SK-N-MC (cell line): ENCODE data around the gene ACVR1.
"Not testable (repeated sequence)": the region's sequence is repeated elsewhere in the genome, so short reads cannot be mapped to it uniquely, and the experiment has no call there.

Experiments used
- DNase-seq: peaks from one replicate; pipeline ENCODE4 v3.0.0-alpha.2; 2011; ENCODE audit warnings: low read depth, low spot score
- H3K27ac ChIP-seq: fragments of 200-600 bp; sonication (generic); 2 replicates; pipeline ENCODE4 v1.5.1; 2016; ENCODE audit warnings: mixed run types
- H3K36me3 ChIP-seq: fragments of 200-600 bp; sonication (generic); 2 replicates; pipeline ENCODE4 v1.6.1; 2017; ENCODE audit warnings: antibody characterized with exemption, low read length, mixed read lengths; ENCODE audit not compliant: insufficient read depth
- H3K4me3 ChIP-seq: fragments of 200-600 bp; sonication (generic); 2 replicates; pipeline ENCODE4 v1.5.1; 2016
- H3K9ac ChIP-seq: fragments of 200-600 bp; sonication (generic); 2 replicates; pipeline ENCODE4 v1.8.0; 2017; ENCODE audit warnings: mixed run types, mixed read lengths; ENCODE audit not compliant: insufficient read length
- H3K9me3 ChIP-seq: fragments of 200-600 bp; sonication (generic); 2 replicates; pipeline ENCODE4 v1.6.1; 2017; ENCODE audit warnings: low read depth, mild to moderate bottlenecking, antibody characterized with exemption, low read length, moderate library complexity, mixed read lengths
- EZH2 ChIP-seq: fragments of 200-600 bp; sonication (generic); IDR thresholded peaks from one replicate; pipeline ENCODE4 v1.6.1; 2017; ENCODE audit warnings: antibody characterized with exemption
- FOXP2 ChIP-seq: optimal IDR thresholded peaks from 2 replicates; pipeline ENCODE3; 2011; ENCODE audit warnings: mild to moderate bottlenecking, moderate library complexity; ENCODE audit not compliant: insufficient read depth; ENCODE audit errors: extremely low read length, control extremely low read depth
- POLR2AphosphoS5 ChIP-seq: IDR thresholded peaks from 2 replicates; pipeline ENCODE4 v1.6.1; 2012; ENCODE audit warnings: mild to moderate bottlenecking, low read depth, low read length, borderline replicate concordance

Gene ACVR1

DNA sequence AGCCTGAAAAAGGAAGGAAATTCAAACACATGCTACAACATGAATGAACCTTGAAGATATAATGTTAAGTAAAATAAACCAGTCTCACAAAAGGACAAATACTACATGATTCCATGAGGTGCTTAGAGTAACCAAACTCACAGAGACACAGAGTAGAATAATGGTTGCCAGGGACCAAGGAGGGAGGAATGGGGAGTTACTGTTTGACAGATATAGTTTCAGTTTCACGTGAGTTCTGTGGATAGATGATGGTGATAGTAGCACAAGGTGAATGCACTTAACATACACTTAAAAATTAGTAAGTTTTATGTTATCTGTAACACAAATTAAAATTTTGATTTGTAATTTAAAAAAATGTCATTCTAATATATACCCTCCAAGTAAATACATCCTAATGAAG, 140.6 kb downstream of the ACVR1 start:
- Histone ChIP-seq H3K36me3 (peaks cover 6% of the 10 kb centered on the region; the same call in 1 of the 2 replicates), H3K27ac (no peak overlapping the region), H3K4me3 (no peak overlapping the region), H3K9ac (no peak overlapping the region), H3K9me3 (no peaks in the 10 kb centered on the region)
- DNase-seq = no peak
- TF ChIP-seq EZH2 (no peak), FOXP2 (no peak), POLR2AphosphoS5 (no peak)

DNA sequence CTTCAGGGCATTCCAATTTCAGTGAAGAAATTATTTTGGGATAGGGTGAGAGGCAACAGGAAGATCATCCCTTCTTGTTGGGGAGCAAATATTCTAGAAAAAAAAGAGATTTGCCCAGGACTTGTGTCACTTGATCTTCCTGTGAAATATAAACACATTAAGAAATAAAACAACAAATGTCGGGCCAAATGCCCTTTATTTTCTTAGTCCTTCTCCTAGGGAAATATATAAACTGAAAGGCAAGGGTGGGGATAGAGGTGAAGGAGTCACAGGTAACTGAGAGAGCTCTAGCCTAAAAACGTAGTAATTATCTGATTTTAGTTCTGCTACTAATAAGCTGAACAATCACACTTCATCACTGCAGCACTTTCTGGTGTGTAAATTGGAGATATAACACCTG, 142.9 kb downstream of the ACVR1 start:
- H3K27ac ChIP-seq = no peak overlapping the region
- TF ChIP-seq FOXP2 (no peak), EZH2 (no peak), POLR2AphosphoS5 (no peak)
- DNase-seq = no peak
- H3K4me3 ChIP-seq = no peak overlapping the region
- peaks cover 3% of the 10 kb centered on the region; the same call in 1 of the 2 replicates for H3K36me3 ChIP-seq
- no peak overlapping the region for H3K9ac ChIP-seq
- H3K9me3 ChIP-seq = no peaks in the 10 kb centered on the region

DNA sequence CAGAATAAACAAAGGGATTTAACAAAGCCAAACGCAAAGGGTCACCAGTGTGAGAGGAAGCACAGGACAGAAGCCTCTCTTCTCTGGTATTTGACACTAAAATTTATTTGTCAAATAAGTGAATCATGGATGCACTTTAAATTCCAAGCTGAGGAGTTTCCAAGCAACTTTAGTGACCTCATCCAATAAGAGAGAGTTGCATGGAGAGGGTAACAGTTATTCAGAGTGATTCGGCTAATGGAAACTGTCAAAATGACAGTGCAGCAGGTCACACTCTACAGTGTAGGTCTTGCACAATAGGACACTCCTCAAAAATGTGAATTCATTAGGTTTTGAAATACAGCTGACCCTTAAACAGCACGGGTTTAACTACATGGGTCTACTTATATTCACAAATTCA, 143.5 kb downstream of the ACVR1 start:
- H3K4me3 ChIP-seq = no peak overlapping the region
- peaks cover 3% of the 10 kb centered on the region; the same call in 1 of the 2 replicates for H3K36me3 ChIP-seq
- H3K9me3 ChIP-seq = no peaks in the 10 kb centered on the region
- no peak overlapping the region for H3K9ac ChIP-seq
- H3K27ac ChIP-seq = no peak overlapping the region
- DNase-seq = no peak
- TF ChIP-seq FOXP2 (no peak), EZH2 (no peak), POLR2AphosphoS5 (no peak)

DNA sequence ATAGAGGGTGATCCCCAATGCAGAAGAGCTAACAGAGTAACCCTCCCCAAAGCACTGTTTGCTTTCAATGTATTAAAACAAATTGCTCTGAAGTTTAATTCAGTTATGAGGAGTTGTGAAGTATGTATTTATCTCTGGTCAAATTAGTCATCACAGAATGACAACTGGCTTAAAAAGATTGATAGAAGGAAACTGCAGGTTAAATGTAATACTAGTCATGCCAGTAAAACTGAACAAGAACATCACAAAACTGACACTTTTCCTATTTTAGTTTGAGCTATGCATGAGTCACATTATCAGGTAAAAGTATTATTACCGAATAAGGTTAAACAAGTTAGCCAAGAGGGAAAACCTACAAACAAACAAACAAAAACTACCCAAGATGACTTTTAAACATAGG, 148.4 kb downstream of the ACVR1 start:
- no peaks in the 10 kb centered on the region for H3K36me3 ChIP-seq
- no peak overlapping the region for H3K9ac ChIP-seq
- no peak overlapping the region for H3K4me3 ChIP-seq
- peaks cover 5% of the 10 kb centered on the region; the same call in 1 of the 2 replicates for H3K9me3 ChIP-seq
- H3K27ac ChIP-seq = no peak overlapping the region
- no peak for TF ChIP-seq EZH2
- no peak for TF ChIP-seq FOXP2
- no peak for TF ChIP-seq POLR2AphosphoS5
- DNase-seq = no peak

DNA sequence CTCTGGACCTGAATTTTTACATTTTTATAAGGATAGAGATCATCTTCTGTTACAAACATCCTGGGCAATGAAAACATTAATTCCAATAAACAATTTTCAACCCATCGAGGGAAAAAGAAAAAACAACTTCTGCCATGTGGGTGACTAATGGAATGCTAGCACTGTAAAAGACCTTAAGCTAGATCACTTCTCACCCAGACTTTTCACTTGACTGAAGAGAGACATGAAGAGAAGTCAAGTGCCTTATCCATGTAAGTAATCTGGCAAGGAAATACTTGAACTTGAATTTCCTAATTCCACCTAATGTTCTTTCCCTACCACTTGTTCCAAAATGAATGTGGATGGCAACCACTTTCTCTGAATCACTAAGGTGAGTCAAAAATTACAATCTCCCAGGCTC, 149.2 kb downstream of the ACVR1 start:
- DNase-seq = no peak
- TF ChIP-seq FOXP2 (no peak), EZH2 (no peak), POLR2AphosphoS5 (no peak)
- no peak overlapping the region for H3K27ac ChIP-seq
- no peaks in the 10 kb centered on the region for H3K36me3 ChIP-seq
- H3K9ac ChIP-seq = no peak overlapping the region
- H3K9me3 ChIP-seq = peaks cover 5% of the 10 kb centered on the region; the same call in 1 of the 2 replicates
- H3K4me3 ChIP-seq = no peak overlapping the region

DNA sequence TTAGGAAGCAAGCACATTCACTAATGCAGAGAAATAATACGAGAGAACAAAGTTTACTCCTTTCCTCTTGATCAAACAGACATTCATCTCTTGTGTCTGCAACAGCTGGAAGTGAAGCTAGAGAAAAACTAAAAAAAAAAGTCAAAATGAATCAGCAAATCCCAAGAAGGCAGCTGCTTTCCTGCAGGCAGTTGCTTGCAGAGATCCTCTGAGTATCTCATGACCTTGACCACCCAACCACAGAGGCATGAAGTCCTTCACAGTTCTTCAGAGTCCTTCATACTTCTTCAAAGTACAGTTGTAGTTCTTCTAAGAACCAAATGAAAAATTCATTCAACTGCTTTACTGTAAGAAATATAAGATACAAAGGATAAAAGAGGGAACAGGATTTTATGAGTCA, 150.3 kb downstream of the ACVR1 start:
- no peak for DNase-seq
- TF ChIP-seq POLR2AphosphoS5 = no peak
- H3K9me3 ChIP-seq = peaks cover 5% of the 10 kb centered on the region
- H3K27ac ChIP-seq = no peak overlapping the region
- no peaks in the 10 kb centered on the region for H3K36me3 ChIP-seq
- no peak overlapping the region for H3K9ac ChIP-seq
- no peak overlapping the region for H3K4me3 ChIP-seq

DNA sequence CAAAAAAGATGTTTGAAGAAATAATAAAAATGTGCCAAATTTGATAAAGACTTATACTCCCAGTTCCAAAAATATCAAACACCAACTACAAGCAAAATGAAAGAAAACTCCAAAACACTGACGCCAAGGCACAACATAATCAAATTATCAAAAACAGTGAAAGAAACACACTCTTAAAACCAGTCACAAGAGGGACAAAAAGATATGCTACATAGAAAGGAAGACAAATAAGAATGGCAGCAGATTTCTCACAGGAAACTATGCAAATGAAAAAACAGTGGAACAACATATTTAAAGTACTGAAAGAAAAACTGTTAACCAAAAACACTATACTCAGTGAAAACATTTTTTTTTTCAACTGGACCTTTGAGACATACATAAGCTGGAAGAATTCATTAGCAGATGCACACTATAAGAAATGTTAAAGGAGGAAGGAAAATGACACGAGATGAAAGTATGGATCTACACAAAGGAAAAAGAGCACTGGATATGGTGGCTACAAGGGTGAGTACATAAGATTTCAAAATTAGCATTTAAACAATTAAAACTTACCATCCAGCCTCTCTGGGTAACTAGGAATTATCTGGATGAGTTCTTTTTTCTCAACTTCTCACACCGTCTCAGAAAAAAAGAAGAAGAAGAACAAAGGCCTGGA, 153.4 kb downstream of the ACVR1 start:
- Histone ChIP-seq H3K9ac (no peak overlapping the region), H3K9me3 (peaks cover 5% of the 10 kb centered on the region), H3K27ac (no peak overlapping the region), H3K36me3 (no peaks in the 10 kb centered on the region), H3K4me3 (no peak overlapping the region)
- TF ChIP-seq POLR2AphosphoS5 (no peak), EZH2 (no peak), FOXP2 (no peak)
- DNase-seq = no peak

DNA sequence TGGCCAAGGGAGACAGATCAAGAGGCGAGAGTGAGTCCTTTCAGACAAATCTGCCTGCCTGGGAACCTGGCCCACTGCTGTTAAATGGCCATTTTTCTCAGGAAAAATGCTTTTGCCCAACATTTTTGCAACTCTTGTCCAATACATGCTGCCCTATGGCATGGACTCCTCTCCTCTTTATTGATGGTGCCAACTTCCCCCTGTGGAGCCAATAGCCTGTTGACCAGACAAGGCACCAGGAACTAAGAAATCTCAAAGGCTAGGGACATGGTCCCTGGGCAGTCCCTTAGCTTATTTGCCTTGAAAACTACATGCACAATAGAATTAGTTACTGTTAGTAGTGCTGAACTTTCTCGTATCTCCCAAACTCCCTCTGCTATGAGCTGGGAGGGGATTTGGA, 155.6 kb downstream of the ACVR1 start:
- TF ChIP-seq POLR2AphosphoS5 = no peak
- TF ChIP-seq EZH2 = no peak
- no peak for TF ChIP-seq FOXP2

DNA sequence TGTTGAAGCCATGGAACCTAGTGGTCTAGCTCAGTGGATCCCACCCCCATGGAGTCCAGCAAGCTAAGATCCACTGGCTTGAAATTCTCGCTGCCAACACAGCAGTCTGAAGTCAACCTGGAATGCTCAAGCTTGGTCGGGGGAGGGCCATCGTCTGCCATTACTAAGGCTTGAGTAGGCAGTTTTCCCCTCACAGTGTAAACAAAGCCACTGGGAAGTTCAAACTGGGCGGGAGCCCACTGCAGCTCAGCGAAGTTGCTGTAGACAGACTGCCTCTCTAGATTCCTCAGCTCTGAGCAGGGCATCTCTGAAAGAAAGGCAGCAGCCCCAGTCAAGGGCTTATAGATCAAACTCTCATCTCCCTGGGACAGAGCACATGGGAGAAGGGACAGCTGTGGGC, 171.5 kb downstream of the ACVR1 start:
- not testable (repeated sequence) for H3K27ac ChIP-seq, DNase-seq, H3K36me3 ChIP-seq, H3K4me3 ChIP-seq, H3K9ac ChIP-seq, H3K9me3 ChIP-seq

More for the DNA sequence above, 155.6 kb downstream of the ACVR1 start:
- no peak overlapping the region for H3K4me3 ChIP-seq
- peaks cover 5% of the 10 kb centered on the region for H3K9me3 ChIP-seq
- no peak overlapping the region for H3K9ac ChIP-seq
- no peaks in the 10 kb centered on the region for H3K36me3 ChIP-seq
- H3K27ac ChIP-seq = no peak overlapping the region
- no peak for DNase-seq

DNA sequence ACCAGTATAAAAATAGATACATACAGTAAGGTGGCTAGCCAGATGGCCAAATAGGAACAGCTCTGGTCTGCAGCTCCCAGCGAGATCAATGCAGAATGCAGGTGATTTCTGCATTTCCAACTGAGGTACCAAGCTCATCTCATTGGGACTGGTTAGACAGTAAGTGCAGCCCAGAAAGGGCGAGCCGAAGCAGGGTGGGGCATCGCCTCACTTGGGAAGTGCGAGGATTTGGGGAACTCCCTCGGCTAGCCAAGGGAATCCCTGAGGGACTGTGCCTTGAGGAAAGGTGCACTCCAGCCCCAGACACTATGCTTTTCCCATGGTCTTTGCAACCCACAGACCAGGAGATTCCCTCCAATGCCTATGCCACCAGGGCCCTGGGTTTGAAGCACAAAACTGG, 172.0 kb downstream of the ACVR1 start:
- not testable (repeated sequence) for H3K36me3 ChIP-seq, DNase-seq, H3K9me3 ChIP-seq, H3K4me3 ChIP-seq, H3K27ac ChIP-seq, H3K9ac ChIP-seq
